ENCODE results near the gene MPO. TPM values are rescaled to one million over a fixed set of nuclear protein-coding genes. Genes with fewer than 3 reads are reported as not detected.

The MPO gene
- total and polyA plus RNA-seq, 7 donors, result 0.11 to 0.95 (median 0.38) TPM

- H3K36me3 ChIP-seq (ENCODE audit: insufficient read depth in 1 of 2, low read depth in 1 of 2), result no peaks in the 10 kb centered on the region
- H3K27me3 ChIP-seq (ENCODE audit: insufficient read depth in 3 of 3, low read length in 2 of 3), result peaks cover 0 to 20% (median 0%) of the 10 kb centered on the region in 3 donors
- ATAC-seq, result no peak
- H3K27ac ChIP-seq, result no peak overlapping the region
- no peak for TF ChIP-seq CTCF (IDR thresholded peaks at IDR 0.05)
- H3K9me3 ChIP-seq, result no peaks in the 10 kb centered on the region
- 47 to 48% (median 47%) methylated on average over 12 of the region's 12 CpGs for WGBS, 3 donors
- no peaks in the 10 kb centered on the region for H3K4me1 ChIP-seq
- no peak overlapping the region for H3K4me3 ChIP-seq
- intact Hi-C loops (cut with DNase I), result no loop called here
- DNase-seq, result no peak
Observed at GRCh38 chr17:58232707-58233156, 48.0 kb downstream of the MPO start.

- Histone ChIP-seq H3K36me3 (ENCODE audit: insufficient read depth in 1 of 2, low read depth in 1 of 2) (no peaks in the 10 kb centered on the region), H3K27ac (no peak overlapping the region), H3K9me3 (no peaks in the 10 kb centered on the region), H3K27me3 (ENCODE audit: insufficient read depth in 3 of 3, low read length in 2 of 3) (peaks cover 0 to 17% (median 0%) of the 10 kb centered on the region in 3 donors), H3K4me1 (no peaks in the 10 kb centered on the region), H3K4me3 (no peak overlapping the region)
- 21 to 32% (median 28%) methylated on average over 2 of the region's 2 CpGs for WGBS, 3 donors
- no peak for TF ChIP-seq CTCF (IDR thresholded peaks at IDR 0.05)
- ATAC-seq (no peak), DNase-seq (no peak)
- intact Hi-C loops (cut with DNase I), result no loop called here
Observed at GRCh38 chr17:58231641-58232040, 49.1 kb downstream of the MPO start.

DNA sequence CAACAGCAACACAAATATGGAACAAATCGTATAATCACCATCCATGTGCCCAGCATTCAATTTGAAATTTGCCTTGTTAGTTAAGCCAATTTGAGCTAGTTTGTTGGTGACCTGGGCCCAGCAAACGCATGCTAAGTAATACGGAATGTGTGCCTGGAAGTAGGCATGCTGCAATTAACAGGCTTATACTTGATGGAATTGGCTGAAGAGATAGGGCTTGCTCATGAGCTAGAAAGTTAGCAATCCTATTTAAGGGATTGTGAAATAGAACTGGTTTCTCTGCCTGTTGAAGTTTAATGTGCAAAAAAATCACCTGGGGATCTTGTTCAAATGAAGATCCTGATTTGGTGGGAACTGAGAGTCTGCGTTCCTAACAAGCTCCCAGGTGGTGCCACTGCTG lies 50.9 kb downstream of the MPO start:
- H3K4me1 ChIP-seq, result no peaks in the 10 kb centered on the region
- no peaks in the 10 kb centered on the region for H3K9me3 ChIP-seq
- no peak for DNase-seq
- intact Hi-C loops (cut with DNase I), result no loop called here
- no peak for ATAC-seq
- H3K4me3 ChIP-seq, result no peak overlapping the region
- no peak for TF ChIP-seq CTCF (IDR thresholded peaks at IDR 0.05)
- no peaks in the 10 kb centered on the region for H3K36me3 ChIP-seq (ENCODE audit: insufficient read depth in 1 of 2, low read depth in 1 of 2)
- 90 to 92% (median 90%) methylated on average over 4 of the region's 4 CpGs for WGBS, 3 donors
- no peak overlapping the region for H3K27ac ChIP-seq
- peaks cover 0 to 5% (median 0%) of the 10 kb centered on the region in 3 donors for H3K27me3 ChIP-seq (ENCODE audit: insufficient read depth in 3 of 3, low read length in 2 of 3)

DNA sequence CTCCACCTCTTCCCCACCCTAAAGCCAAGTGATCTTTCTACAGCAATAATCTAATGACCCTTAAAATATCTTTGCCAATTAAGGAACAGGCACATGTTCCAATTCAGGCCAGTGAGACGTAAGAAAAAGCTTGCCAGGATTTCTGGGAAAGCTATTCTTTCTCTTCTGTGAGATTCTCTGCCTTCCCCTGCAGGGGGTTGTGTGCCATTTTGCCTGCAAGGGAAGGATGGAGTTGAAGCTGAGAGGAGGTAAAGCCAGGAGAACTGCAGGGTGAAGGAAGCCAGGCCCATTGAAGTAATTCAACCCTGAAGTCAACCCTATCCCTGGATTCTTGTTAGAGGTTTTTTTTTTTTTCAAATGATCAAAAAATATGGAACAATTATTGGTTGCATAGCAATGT lies 51.4 kb downstream of the MPO start:
- Histone ChIP-seq H3K27ac (no peak overlapping the region), H3K27me3 (ENCODE audit: insufficient read depth in 3 of 3, low read length in 2 of 3) (peaks cover 0 to 4% (median 0%) of the 10 kb centered on the region in 3 donors), H3K4me1 (no peaks in the 10 kb centered on the region), H3K36me3 (ENCODE audit: insufficient read depth in 1 of 2, low read depth in 1 of 2) (no peaks in the 10 kb centered on the region), H3K4me3 (no peak overlapping the region), H3K9me3 (no peaks in the 10 kb centered on the region)
- TF ChIP-seq CTCF (IDR thresholded peaks at IDR 0.05), result no peak
- ATAC-seq (no peak), DNase-seq (no peak)
- 29 to 45% (median 29%) methylated on average over 1 of the region's 1 CpG for WGBS, 3 donors
- intact Hi-C loops (cut with DNase I), result no loop called here

- TF ChIP-seq CTCF (IDR thresholded peaks at IDR 0.05), result no peak
- WGBS, 3 donors, result 27 to 30% (median 29%) methylated on average over 3 of the region's 3 CpGs
- Histone ChIP-seq H3K4me3 (no peak overlapping the region), H3K9me3 (no peaks in the 10 kb centered on the region), H3K27ac (no peak overlapping the region), H3K4me1 (no peaks in the 10 kb centered on the region), H3K27me3 (ENCODE audit: insufficient read depth in 3 of 3, low read length in 2 of 3) (peaks cover 0 to 3% (median 0%) of the 10 kb centered on the region in 3 donors), H3K36me3 (ENCODE audit: insufficient read depth in 1 of 2, low read depth in 1 of 2) (no peaks in the 10 kb centered on the region)
- intact Hi-C loops (cut with DNase I), result no loop called here
- DNase-seq (no peak), ATAC-seq (no peak)
Observed at GRCh38 chr17:58228679-58229078, 52.1 kb downstream of the MPO start.
